OCI-LY7 (cell line): Measurements from ENCODE around the gene PDRG1. TPM values are rescaled to one million over a fixed set of nuclear protein-coding genes. Genes with fewer than 3 reads are reported as not detected.

Experiments used
- BruUV-seq: library from RNA; stranded (reverse); fragments of 400-500 nt; replicated peaks from 2 replicates; lab custom pipeline; 2021; lab: Mats Ljungman, UMichigan
- CTCF ChIA-PET: fragments of 300-600 bp; sonication (Branson Sonifier 250); formaldehyde crosslinking; loops from one replicate; lab custom pipeline; 2022; ENCODE audit warnings: antibody characterized with exemption; ENCODE audit not compliant: unreplicated experiment; lab: Charles Lee
- POLR2A ChIA-PET: fragments of 300-600 bp; sonication (Branson Sonifier 250); formaldehyde crosslinking; loops from one replicate; lab custom pipeline; 2022; ENCODE audit warnings: antibody characterized with exemption; lab: Charles Lee
- DNase-seq: peaks from one replicate; pipeline ENCODE4 v3.0.0-alpha.2; 2015; ENCODE audit warnings: low spot score
- H2AFZ ChIP-seq: fragments of 200-600 bp; sonication (generic), shearing (Covaris generic); 2 replicates; pipeline ENCODE4 v1.6.1; 2014; ENCODE audit warnings: mild to moderate bottlenecking, antibody characterized with exemption, low read length, moderate library complexity
- H3K27ac ChIP-seq: fragments of 200-600 bp; sonication (generic); 2 replicates; pipeline ENCODE4 v1.5.1; 2014; ENCODE audit warnings: mixed run types, low read depth, mild to moderate bottlenecking, moderate library complexity, low read length, inconsistent platforms; ENCODE audit not compliant: poor library complexity, severe bottlenecking
- H3K36me3 ChIP-seq: fragments of 200-600 bp; sonication (generic); 2 replicates; pipeline ENCODE4 v1.6.1; 2014; ENCODE audit warnings: mild to moderate bottlenecking, antibody characterized with exemption, low read length, moderate library complexity, mixed read lengths; ENCODE audit not compliant: insufficient read depth
- H3K4me1 ChIP-seq: fragments of 200-600 bp; sonication (generic); 2 replicates; pipeline ENCODE4 v1.5.1; 2014; ENCODE audit warnings: mild to moderate bottlenecking, low read length; ENCODE audit not compliant: insufficient read depth, poor library complexity, severe bottlenecking
- H3K4me2 ChIP-seq: fragments of 200-600 bp; sonication (generic); 2 replicates; pipeline ENCODE4 v1.6.1; 2014; ENCODE audit warnings: mild to moderate bottlenecking, low read length
- H3K4me3 ChIP-seq: fragments of 200-600 bp; sonication (generic); 2 replicates; pipeline ENCODE4 v1.5.1; 2014; ENCODE audit warnings: mild to moderate bottlenecking, low read depth, low read length; ENCODE audit not compliant: poor library complexity, severe bottlenecking
- H3K79me2 ChIP-seq: fragments of 200-600 bp; sonication (generic); 2 replicates; pipeline ENCODE4 v1.6.1; 2016; ENCODE audit warnings: low read depth, mild to moderate bottlenecking, low read length, moderate library complexity, mixed read lengths; ENCODE audit not compliant: insufficient read depth
- H3K9me2 ChIP-seq: fragments of 200-600 bp; sonication (generic); 2 replicates; pipeline ENCODE4 v1.6.1; 2016; ENCODE audit warnings: mild to moderate bottlenecking, low read length, mixed read lengths; ENCODE audit not compliant: insufficient read depth
- H3K9me3 ChIP-seq: fragments of 200-600 bp; sonication (generic); 2 replicates; pipeline ENCODE4 v1.6.1; 2014; ENCODE audit warnings: mild to moderate bottlenecking, mixed run types, low read length, mixed read lengths
- H4K20me1 ChIP-seq: fragments of 200-600 bp; sonication (generic); 2 replicates; pipeline ENCODE4 v1.6.1; 2014; ENCODE audit warnings: mild to moderate bottlenecking, antibody characterized with exemption, low read length, moderate library complexity, mixed read lengths; ENCODE audit not compliant: insufficient read depth
- EZH2phosphoT487 ChIP-seq: fragments of 200-600 bp; sonication (generic); IDR thresholded peaks from 2 replicates; pipeline ENCODE4 v1.6.1; 2018; ENCODE audit warnings: low read depth, borderline replicate concordance, mild to moderate bottlenecking, mixed run types, antibody characterized with exemption, low read length, moderate library complexity, mixed read lengths
- intact Hi-C: fragments of 100-400 bp; cut with micrococcal nuclease; formaldehyde crosslinking; loops from one replicate; pipeline ENCODE4 v1.10.0; 2022; ENCODE audit not compliant: unreplicated experiment
- total RNA-seq, 2 experiments: library from RNA; depleted of rRNA in 1 of 2; stranded (reverse); fragments of >200 nt in 1 of 2; shearing (Covaris generic) in 1 of 2; gene quantifications; 2 replicates each; pipeline ENCODE4 v1.2.3, GENCODE V29; 2014 to 2022
- TF ChIP-seq, protein P1 (sequence below): fragments of 200-600 bp; sonication (generic); conservative IDR thresholded peaks from 2 replicates; pipeline ENCODE4 v1.5.1; 2014; ENCODE audit warnings: mild to moderate bottlenecking, antibody characterized with exemption, low read length, moderate library complexity, mixed read lengths

PDRG1 gene
- total RNA-seq, 2 experiments from 2014 or later, result 9.7 to 22.5 TPM

DNA sequence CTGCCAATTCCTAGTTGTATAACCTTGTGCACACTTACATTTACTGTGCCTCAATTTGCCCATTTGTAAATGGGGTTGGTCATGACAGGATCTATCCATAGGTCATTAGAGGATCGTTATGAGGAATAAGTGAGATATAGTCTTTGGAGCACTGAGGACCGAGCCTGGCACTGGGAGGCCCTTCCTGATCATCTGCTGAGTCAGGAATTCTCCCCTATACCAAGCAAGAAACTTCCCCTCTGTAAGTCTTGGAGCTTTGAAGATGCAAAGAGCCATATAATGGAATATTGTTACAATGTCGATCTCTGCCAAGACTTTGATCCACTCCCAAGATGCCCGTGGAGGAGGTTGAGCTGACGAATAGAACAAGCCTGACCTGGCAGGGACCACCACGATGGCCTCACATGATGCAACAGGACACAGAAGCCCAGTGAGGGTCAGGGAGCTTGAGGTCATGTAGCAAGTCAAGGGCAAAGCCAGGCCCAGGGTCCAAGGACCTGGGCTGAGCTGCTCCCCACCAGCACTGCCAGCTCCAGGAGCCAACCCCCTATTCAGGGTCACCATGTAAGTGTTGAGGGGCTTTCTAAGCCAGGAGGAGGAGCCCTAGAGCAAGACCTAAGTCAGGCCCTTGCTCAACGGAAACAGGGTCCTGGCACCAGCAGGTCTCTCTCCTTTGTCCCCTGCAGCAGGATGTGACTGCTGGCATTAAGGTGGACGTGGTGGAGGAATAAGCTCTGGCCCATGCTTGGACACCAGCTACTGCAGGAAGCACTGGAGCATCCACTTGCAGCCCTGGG is 16.7 kb downstream of the PDRG1 start:
- intact Hi-C loops, result no loop called here
- Histone ChIP-seq H4K20me1 (no peaks in the 10 kb centered on the region), H3K4me3 (no peak overlapping the region), H3K9me3 (no peaks in the 10 kb centered on the region), H2AFZ (no peak overlapping the region), H3K4me1 (no peaks in the 10 kb centered on the region), H3K79me2 (no peaks in the 10 kb centered on the region), H3K9me2 (no peaks in the 10 kb centered on the region), H3K36me3 (no peaks in the 10 kb centered on the region), H3K27ac (no peak overlapping the region), H3K4me2 (no peak overlapping the region)
- CTCF ChIA-PET, result no interaction called here
- TF ChIP-seq, protein P1, sequence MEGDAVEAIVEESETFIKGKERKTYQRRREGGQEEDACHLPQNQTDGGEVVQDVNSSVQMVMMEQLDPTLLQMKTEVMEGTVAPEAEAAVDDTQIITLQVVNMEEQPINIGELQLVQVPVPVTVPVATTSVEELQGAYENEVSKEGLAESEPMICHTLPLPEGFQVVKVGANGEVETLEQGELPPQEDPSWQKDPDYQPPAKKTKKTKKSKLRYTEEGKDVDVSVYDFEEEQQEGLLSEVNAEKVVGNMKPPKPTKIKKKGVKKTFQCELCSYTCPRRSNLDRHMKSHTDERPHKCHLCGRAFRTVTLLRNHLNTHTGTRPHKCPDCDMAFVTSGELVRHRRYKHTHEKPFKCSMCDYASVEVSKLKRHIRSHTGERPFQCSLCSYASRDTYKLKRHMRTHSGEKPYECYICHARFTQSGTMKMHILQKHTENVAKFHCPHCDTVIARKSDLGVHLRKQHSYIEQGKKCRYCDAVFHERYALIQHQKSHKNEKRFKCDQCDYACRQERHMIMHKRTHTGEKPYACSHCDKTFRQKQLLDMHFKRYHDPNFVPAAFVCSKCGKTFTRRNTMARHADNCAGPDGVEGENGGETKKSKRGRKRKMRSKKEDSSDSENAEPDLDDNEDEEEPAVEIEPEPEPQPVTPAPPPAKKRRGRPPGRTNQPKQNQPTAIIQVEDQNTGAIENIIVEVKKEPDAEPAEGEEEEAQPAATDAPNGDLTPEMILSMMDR, result peak; percentile 62
- no peak for TF ChIP-seq EZH2phosphoT487
- no TSS peak for BruUV-seq
- peak; percentile 48 for DNase-seq
- POLR2A ChIA-PET, result interaction anchor here (0.6 kb wide), 2 partner anchors 11 to 38 kb away, joined by 3 read pairs; no protein-coding TSS in a partner anchor

DNA sequence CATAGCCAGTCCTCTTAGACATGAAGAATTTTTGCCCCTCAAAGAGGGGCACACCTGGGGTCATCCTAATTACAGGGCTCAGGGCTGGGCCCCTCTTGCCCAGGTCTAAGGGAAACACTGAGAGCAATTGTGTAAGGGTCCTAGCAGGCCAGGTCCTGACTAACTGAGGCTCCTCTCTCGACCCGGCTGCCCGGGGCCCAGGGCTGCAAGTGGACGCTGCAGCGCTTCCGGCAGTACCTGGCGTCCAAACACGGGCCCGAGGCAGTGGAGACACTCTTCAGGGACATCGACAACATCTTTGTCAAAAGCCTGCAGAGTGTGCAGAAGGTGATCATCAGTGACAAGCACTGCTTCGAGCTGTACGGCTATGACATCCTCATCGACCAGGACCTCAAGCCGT is 17.4 kb downstream of the PDRG1 start:
- H3K4me1 ChIP-seq, result no peaks in the 10 kb centered on the region
- no peaks in the 10 kb centered on the region for H3K36me3 ChIP-seq
- H3K9me3 ChIP-seq, result no peaks in the 10 kb centered on the region
- H3K4me2 ChIP-seq, result no peak overlapping the region
- no peak overlapping the region for H2AFZ ChIP-seq
- no peaks in the 10 kb centered on the region for H4K20me1 ChIP-seq
- no peak for DNase-seq
- TF ChIP-seq, protein P1, result no peak
- TF ChIP-seq EZH2phosphoT487, result no peak
- H3K79me2 ChIP-seq, result no peaks in the 10 kb centered on the region
- ChIA-PET POLR2A (interaction anchor here (0.6 kb wide), 1 partner anchor 10 kb away, joined by 3 read pairs; no protein-coding TSS in a partner anchor), CTCF (no interaction called here)
- no peak overlapping the region for H3K4me3 ChIP-seq
- no peaks in the 10 kb centered on the region for H3K9me2 ChIP-seq
- no peak overlapping the region for H3K27ac ChIP-seq
- intact Hi-C loops, result no loop called here
- no TSS peak for BruUV-seq

DNA sequence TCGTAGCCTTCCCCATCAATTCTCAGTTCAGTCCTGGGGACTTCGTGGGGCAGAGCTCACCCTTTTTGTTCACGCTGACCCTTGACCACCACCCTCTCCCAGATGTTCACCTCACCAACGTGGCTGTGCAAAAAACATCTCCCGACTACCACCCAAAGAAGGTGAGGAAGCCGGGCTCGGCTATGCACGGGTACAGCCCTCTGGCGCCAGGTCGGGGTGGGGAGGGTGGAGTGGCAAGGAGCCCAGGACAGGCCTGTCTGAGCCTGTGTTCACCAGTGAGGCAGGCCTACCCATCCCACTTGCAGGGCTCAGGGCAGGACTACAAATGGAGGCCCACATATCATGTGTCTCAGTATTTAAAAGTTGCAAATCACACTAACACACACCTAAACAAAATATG is 18.1 kb downstream of the PDRG1 start:
- no peak for DNase-seq
- POLR2A ChIA-PET, result no interaction called here
- TF ChIP-seq EZH2phosphoT487, result no peak
- TF ChIP-seq, protein P1, result no peak
- Histone ChIP-seq H3K9me3 (no peaks in the 10 kb centered on the region), H3K79me2 (no peaks in the 10 kb centered on the region), H3K27ac (no peak overlapping the region), H3K36me3 (no peaks in the 10 kb centered on the region), H3K4me2 (no peak overlapping the region), H3K9me2 (no peaks in the 10 kb centered on the region), H2AFZ (no peak overlapping the region), H4K20me1 (no peaks in the 10 kb centered on the region), H3K4me3 (no peak overlapping the region), H3K4me1 (no peaks in the 10 kb centered on the region)
- CTCF ChIA-PET, result no interaction called here
- intact Hi-C loops, result no loop called here
- BruUV-seq, result no TSS peak
